Activated naive CD4-positive, alpha-beta T cell treated with anti-CD3 and anti-CD28 coated beads, Interleukin-2, amount 10 ng/mL, durations not matched to agents 7 days and 5 days (primary cell): ENCODE data around the gene SPDYE8.
"Not testable (repeated sequence)": the region's sequence is repeated elsewhere in the genome, so short reads cannot be mapped to it uniquely, and the experiment has no call there.

Experiments used
- CTCF ChIA-PET: fragments of 350-600 bp; sonication (Branson Sonifier 250); formaldehyde crosslinking; loops from one replicate; lab custom pipeline; 2021; ENCODE audit warnings: antibody characterized with exemption; lab: Charles Lee
- DNase-seq: peaks from one replicate; pipeline ENCODE4 v3.0.0-alpha.2; 2020
- H3K27ac Mint-ChIP-seq: one replicate; pipeline ENCODE4 v1.8.0; 2021; ENCODE audit warnings: mild to moderate bottlenecking, moderate library complexity, mixed read lengths
- H3K27me3 Mint-ChIP-seq: one replicate; pipeline ENCODE4 v1.8.0; 2021; ENCODE audit warnings: mild to moderate bottlenecking, mixed read lengths
- H3K36me3 Mint-ChIP-seq: one replicate; pipeline ENCODE4 v1.8.0; 2021; ENCODE audit warnings: mixed read lengths
- H3K4me1 Mint-ChIP-seq: one replicate; pipeline ENCODE4 v1.8.0; 2021; ENCODE audit warnings: mixed read lengths
- H3K4me3 Mint-ChIP-seq: one replicate; pipeline ENCODE4 v1.8.0; 2021; ENCODE audit warnings: mild to moderate bottlenecking, moderate library complexity, mixed read lengths
- H3K9me3 Mint-ChIP-seq: one replicate; pipeline ENCODE4 v1.8.0; 2021; ENCODE audit warnings: mixed read lengths

The SPDYE8 gene

DNA sequence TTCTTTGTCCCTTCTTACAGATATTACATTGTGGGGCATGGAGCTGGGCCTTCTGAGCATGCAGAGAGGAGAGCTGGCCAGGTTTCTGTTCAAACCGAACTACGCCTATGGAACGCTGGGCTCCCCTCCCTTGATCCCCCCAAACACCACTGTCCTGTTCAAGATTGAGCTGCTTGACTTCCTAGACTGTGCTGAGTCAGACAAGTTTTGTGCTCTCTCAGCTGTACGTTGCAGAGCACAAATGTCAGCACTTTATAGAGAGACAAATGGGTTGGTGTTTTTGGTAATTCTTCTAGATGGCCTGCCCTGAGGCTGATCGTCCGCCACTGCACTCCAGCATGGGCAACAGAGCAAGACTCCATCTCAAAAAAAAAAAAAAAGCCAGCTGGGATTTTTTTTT, 58.1 kb downstream of the SPDYE8 start:
- H3K4me3 Mint-ChIP-seq, H3K27me3 Mint-ChIP-seq, H3K27ac Mint-ChIP-seq, CTCF ChIA-PET, H3K9me3 Mint-ChIP-seq, DNase-seq, H3K4me1 Mint-ChIP-seq, H3K36me3 Mint-ChIP-seq: not testable (repeated sequence)
